CD4-positive, alpha-beta T cell treated with Interleukin-15 for 1 hour (primary cell): ENCODE results near the gene DTNA.
"Not testable (repeated sequence)": the region's sequence is repeated elsewhere in the genome, so short reads cannot be mapped to it uniquely, and the experiment has no call there.

Experiments used
- DNase-seq: peaks from one replicate; pipeline ENCODE4 v3.0.0-alpha.2; 2020

The DTNA gene

GRCh38 chr18:34911081-34911480, 201.0 kb downstream of the DTNA start:
- DNase-seq, result no peak

GRCh38 chr18:34911661-34912384, 201.7 kb downstream of the DTNA start:
- no peak for DNase-seq

- DNase-seq, result no peak
Measured at GRCh38 chr18:34913837-34914661, 204.0 kb downstream of the DTNA start.

- DNase-seq, result no peak
Measured at GRCh38 chr18:34915046-34915445, 204.9 kb downstream of the DTNA start.

- DNase-seq, result not testable (repeated sequence)
Measured at GRCh38 chr18:34916539-34916938, 206.4 kb downstream of the DTNA start.

- no peak for DNase-seq
Measured at GRCh38 chr18:34918856-34919255, 208.8 kb downstream of the DTNA start.

- DNase-seq, result no peak
Measured at GRCh38 chr18:34921226-34921625, 211.1 kb downstream of the DTNA start.

- no peak for DNase-seq
Measured at GRCh38 chr18:34921811-34922385, 211.8 kb downstream of the DTNA start.

- DNase-seq, result not testable (repeated sequence)
Measured at GRCh38 chr18:34922594-34922993, 212.5 kb downstream of the DTNA start.

GRCh38 chr18:34923911-34924310, 213.8 kb downstream of the DTNA start:
- DNase-seq, result no peak

GRCh38 chr18:34926683-34927082, 216.6 kb downstream of the DTNA start:
- no peak for DNase-seq

GRCh38 chr18:34928088-34928753, 218.1 kb downstream of the DTNA start:
- no peak for DNase-seq

GRCh38 chr18:34928754-34929335, 218.7 kb downstream of the DTNA start:
- no peak for DNase-seq

GRCh38 chr18:34929336-34929780, 219.3 kb downstream of the DTNA start:
- no peak for DNase-seq

- DNase-seq, result no peak
Measured at GRCh38 chr18:34932363-34932762, 222.3 kb downstream of the DTNA start.

- DNase-seq, result no peak
Measured at GRCh38 chr18:34932792-34933466, 222.8 kb downstream of the DTNA start.

GRCh38 chr18:34933909-34934661, 224.0 kb downstream of the DTNA start:
- no peak for DNase-seq

GRCh38 chr18:34936772-34937171, 226.7 kb downstream of the DTNA start:
- no peak for DNase-seq

GRCh38 chr18:34938090-34938489, 228.0 kb downstream of the DTNA start:
- DNase-seq, result no peak
